ENCODE measurements around the gene PIEZO1. TPM values are rescaled to one million over a fixed set of nuclear protein-coding genes. Genes with fewer than 3 reads are reported as not detected.

The PIEZO1 gene
- total and polyA plus RNA-seq, 2 experiments from 2014 or later, result 30.4 to 70.1 TPM

DNA sequence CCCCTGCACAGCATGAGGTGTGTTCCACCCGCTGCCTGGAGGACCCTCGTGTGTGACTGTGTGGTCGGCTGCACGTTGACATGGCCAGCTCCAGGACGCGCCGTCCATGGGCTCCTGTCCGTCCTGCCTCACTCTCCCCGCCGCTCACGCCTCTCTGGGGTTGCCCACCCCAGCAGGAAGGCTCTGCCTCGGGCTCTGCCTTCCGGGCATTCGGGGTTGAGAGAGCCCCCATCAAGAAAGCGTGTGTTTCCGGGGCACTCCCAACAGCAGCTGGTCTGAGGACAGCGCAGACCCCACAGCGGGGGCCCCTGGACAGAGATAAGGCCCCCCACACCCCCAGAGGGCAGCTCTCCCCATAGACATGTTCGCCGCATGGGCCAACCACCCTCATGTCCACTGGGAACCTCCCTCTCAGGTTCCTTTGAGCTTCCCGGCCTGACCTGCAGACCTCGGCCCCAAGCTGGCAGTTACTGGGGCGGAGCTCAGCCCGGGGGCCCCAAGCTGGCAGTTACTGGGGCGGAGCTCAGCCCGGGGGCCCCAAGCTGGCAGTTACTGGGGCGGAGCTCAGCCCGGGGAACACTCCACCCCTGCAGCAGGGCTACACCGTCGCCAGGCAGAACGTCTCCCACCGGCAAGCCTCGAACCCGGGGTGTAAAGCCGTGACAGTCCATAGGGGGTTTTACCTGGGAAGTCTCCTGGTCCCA lies 8.4 kb upstream of the PIEZO1 start:
- Histone ChIP-seq H3K4me2 (no peak overlapping the region), H4K20me1 (replicated peaks; ENCODE audit: insufficient read depth) (no peaks in the 10 kb centered on the region), H3K4me1 (ENCODE audit: insufficient read depth) (peaks cover 10% of the 10 kb centered on the region; the same call in 1 of the 2 replicates), H3K79me2 (replicated peaks; ENCODE audit: insufficient read depth) (no peaks in the 10 kb centered on the region), H3K36me3 (ENCODE audit: insufficient read depth) (no peaks in the 10 kb centered on the region), H3K27ac (ENCODE audit: low read depth) (no peak overlapping the region), H3K4me3 (no peak overlapping the region), H3K9me2 (ENCODE audit: insufficient read depth) (no peaks in the 10 kb centered on the region), H3F3A (replicated peaks; ENCODE audit: low read depth) (peaks cover 8% of the 10 kb centered on the region; the same call in 1 of the 2 replicates), H2AFZ (no peak overlapping the region), H3K27me3 (ENCODE audit: insufficient read depth) (no peaks in the 10 kb centered on the region)
- peaks cover 20% of the 10 kb centered on the region; the same call in 2 of the 3 replicates for H3K4me1 Mint-ChIP-seq
- DNase-seq (ENCODE audit: low spot score) (no peak), ATAC-seq (peak; percentile 60)
- H3K27ac Mint-ChIP-seq, result no peak overlapping the region
- TF ChIP-seq, protein P1, sequence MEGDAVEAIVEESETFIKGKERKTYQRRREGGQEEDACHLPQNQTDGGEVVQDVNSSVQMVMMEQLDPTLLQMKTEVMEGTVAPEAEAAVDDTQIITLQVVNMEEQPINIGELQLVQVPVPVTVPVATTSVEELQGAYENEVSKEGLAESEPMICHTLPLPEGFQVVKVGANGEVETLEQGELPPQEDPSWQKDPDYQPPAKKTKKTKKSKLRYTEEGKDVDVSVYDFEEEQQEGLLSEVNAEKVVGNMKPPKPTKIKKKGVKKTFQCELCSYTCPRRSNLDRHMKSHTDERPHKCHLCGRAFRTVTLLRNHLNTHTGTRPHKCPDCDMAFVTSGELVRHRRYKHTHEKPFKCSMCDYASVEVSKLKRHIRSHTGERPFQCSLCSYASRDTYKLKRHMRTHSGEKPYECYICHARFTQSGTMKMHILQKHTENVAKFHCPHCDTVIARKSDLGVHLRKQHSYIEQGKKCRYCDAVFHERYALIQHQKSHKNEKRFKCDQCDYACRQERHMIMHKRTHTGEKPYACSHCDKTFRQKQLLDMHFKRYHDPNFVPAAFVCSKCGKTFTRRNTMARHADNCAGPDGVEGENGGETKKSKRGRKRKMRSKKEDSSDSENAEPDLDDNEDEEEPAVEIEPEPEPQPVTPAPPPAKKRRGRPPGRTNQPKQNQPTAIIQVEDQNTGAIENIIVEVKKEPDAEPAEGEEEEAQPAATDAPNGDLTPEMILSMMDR (conservative IDR thresholded peaks at IDR 0.05; ENCODE audit: low read depth in 2 of 2), result no peak
- no peak overlapping the region for H3K4me3 Mint-ChIP-seq
- H3K9me3 Mint-ChIP-seq, result no peaks in the 10 kb centered on the region
- H3K27me3 Mint-ChIP-seq (ENCODE audit: insufficient read depth, low read depth, poor library complexity), result peaks cover 19% of the 10 kb centered on the region
- no peaks in the 10 kb centered on the region for H3K36me3 Mint-ChIP-seq (ENCODE audit: low read depth)

DNA sequence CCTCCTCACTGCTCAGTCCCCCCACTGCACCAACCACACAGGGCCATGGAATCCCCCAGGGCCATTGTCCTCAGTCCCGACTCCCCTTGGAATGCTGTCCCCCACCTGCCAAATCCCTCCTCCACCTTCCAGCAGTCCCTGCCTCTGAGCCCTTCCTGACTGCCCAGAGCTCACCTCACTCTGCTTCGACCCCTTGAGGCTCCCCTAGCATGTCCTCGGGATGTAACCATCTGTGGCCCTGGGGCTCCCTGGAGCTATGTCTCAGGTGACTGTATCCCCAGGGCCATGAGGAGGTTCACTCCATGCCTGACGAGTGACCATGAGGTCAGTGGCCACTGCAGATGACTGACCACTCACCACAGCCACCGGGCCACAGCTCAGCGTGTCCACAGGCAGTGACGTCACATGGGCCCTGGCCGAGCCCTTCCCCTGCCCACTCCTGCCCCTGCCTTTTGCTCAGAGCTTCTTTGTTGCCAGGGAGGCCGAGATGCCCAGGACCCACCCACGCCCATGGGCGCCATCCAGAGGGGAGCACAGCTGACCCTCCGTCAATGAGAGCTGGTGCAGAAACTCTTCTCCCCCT lies 7.7 kb upstream of the PIEZO1 start:
- H3K4me3 Mint-ChIP-seq, result no peak overlapping the region
- H3K9me3 Mint-ChIP-seq, result no peaks in the 10 kb centered on the region
- H3K36me3 ChIP-seq (ENCODE audit: insufficient read depth), result no peaks in the 10 kb centered on the region
- H3F3A ChIP-seq (replicated peaks; ENCODE audit: low read depth), result peaks cover 8% of the 10 kb centered on the region; the same call in 1 of the 2 replicates
- peaks cover 10% of the 10 kb centered on the region; the same call in 1 of the 2 replicates for H3K4me1 ChIP-seq (ENCODE audit: insufficient read depth)
- no peaks in the 10 kb centered on the region for H3K9me2 ChIP-seq (ENCODE audit: insufficient read depth)
- peak; percentile 16 for ATAC-seq
- no peaks in the 10 kb centered on the region for H4K20me1 ChIP-seq (replicated peaks; ENCODE audit: insufficient read depth)
- no peak overlapping the region for H3K4me2 ChIP-seq
- no peaks in the 10 kb centered on the region for H3K36me3 Mint-ChIP-seq (ENCODE audit: low read depth)
- DNase-seq (ENCODE audit: low spot score), result peak; percentile 5
- no peak overlapping the region for H2AFZ ChIP-seq
- H3K27me3 Mint-ChIP-seq (ENCODE audit: insufficient read depth, low read depth, poor library complexity), result peaks cover 19% of the 10 kb centered on the region
- no peaks in the 10 kb centered on the region for H3K27me3 ChIP-seq (ENCODE audit: insufficient read depth)
- no peaks in the 10 kb centered on the region for H3K79me2 ChIP-seq (replicated peaks; ENCODE audit: insufficient read depth)
- H3K4me1 Mint-ChIP-seq, result peaks cover 20% of the 10 kb centered on the region; the same call in 2 of the 3 replicates
- H3K4me3 ChIP-seq, result no peak overlapping the region
- TF ChIP-seq, protein P2, sequence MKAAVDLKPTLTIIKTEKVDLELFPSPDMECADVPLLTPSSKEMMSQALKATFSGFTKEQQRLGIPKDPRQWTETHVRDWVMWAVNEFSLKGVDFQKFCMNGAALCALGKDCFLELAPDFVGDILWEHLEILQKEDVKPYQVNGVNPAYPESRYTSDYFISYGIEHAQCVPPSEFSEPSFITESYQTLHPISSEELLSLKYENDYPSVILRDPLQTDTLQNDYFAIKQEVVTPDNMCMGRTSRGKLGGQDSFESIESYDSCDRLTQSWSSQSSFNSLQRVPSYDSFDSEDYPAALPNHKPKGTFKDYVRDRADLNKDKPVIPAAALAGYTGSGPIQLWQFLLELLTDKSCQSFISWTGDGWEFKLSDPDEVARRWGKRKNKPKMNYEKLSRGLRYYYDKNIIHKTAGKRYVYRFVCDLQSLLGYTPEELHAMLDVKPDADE (IDR thresholded peaks at IDR 0.05), result no peak
- TF ChIP-seq, protein P3, sequence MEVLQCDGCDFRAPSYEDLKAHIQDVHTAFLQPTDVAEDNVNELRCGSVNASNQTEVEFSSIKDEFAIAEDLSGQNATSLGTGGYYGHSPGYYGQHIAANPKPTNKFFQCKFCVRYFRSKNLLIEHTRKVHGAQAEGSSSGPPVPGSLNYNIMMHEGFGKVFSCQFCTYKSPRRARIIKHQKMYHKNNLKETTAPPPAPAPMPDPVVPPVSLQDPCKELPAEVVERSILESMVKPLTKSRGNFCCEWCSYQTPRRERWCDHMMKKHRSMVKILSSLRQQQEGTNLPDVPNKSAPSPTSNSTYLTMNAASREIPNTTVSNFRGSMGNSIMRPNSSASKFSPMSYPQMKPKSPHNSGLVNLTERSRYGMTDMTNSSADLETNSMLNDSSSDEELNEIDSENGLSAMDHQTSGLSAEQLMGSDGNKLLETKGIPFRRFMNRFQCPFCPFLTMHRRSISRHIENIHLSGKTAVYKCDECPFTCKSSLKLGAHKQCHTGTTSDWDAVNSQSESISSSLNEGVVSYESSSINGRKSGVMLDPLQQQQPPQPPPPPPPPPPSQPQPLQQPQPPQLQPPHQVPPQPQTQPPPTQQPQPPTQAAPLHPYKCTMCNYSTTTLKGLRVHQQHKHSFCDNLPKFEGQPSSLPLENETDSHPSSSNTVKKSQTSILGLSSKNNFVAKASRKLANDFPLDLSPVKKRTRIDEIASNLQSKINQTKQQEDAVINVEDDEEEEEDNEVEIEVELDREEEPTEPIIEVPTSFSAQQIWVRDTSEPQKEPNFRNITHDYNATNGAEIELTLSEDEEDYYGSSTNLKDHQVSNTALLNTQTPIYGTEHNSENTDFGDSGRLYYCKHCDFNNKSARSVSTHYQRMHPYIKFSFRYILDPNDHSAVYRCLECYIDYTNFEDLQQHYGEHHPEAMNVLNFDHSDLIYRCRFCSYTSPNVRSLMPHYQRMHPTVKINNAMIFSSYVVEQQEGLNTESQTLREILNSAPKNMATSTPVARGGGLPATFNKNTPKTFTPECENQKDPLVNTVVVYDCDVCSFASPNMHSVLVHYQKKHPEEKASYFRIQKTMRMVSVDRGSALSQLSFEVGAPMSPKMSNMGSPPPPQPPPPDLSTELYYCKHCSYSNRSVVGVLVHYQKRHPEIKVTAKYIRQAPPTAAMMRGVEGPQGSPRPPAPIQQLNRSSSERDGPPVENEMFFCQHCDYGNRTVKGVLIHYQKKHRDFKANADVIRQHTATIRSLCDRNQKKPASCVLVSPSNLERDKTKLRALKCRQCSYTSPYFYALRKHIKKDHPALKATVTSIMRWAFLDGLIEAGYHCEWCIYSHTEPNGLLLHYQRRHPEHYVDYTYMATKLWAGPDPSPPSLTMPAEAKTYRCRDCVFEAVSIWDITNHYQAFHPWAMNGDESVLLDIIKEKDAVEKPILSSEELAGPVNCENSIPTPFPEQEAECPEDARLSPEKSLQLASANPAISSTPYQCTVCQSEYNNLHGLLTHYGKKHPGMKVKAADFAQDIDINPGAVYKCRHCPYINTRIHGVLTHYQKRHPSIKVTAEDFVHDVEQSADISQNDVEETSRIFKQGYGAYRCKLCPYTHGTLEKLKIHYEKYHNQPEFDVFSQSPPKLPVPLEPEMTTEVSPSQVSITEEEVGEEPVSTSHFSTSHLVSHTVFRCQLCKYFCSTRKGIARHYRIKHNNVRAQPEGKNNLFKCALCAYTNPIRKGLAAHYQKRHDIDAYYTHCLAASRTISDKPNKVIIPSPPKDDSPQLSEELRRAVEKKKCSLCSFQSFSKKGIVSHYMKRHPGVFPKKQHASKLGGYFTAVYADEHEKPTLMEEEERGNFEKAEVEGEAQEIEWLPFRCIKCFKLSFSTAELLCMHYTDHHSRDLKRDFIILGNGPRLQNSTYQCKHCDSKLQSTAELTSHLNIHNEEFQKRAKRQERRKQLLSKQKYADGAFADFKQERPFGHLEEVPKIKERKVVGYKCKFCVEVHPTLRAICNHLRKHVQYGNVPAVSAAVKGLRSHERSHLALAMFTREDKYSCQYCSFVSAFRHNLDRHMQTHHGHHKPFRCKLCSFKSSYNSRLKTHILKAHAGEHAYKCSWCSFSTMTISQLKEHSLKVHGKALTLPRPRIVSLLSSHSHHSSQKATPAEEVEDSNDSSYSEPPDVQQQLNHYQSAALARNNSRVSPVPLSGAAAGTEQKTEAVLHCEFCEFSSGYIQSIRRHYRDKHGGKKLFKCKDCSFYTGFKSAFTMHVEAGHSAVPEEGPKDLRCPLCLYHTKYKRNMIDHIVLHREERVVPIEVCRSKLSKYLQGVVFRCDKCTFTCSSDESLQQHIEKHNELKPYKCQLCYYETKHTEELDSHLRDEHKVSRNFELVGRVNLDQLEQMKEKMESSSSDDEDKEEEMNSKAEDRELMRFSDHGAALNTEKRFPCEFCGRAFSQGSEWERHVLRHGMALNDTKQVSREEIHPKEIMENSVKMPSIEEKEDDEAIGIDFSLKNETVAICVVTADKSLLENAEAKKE (CRISPR knock-in tag; IDR thresholded peaks at IDR 0.05), result no peak
- no peak for TF ChIP-seq NANOG (IDR thresholded peaks at IDR 0.05; ENCODE audit: borderline replicate concordance)
- no peak for TF ChIP-seq EZH2phosphoT487 (IDR thresholded peaks at IDR 0.05; ENCODE audit: unreplicated experiment)
- H3K27ac Mint-ChIP-seq, result no peak overlapping the region
- H3K27ac ChIP-seq (ENCODE audit: low read depth), result no peak overlapping the region

Data from GM23338 (cell line).